HG03039 (cell line): ENCODE results near the gene SIK3.

Source experiments
- ATAC-seq: cut with Tn5 transposase; IDR thresholded peaks from one replicate; pipeline ENCODE4 v1.9.1; 2021; ENCODE audit warnings: mild to moderate bottlenecking, moderate library complexity; ENCODE audit not compliant: unreplicated experiment

The SIK3 gene

DNA sequence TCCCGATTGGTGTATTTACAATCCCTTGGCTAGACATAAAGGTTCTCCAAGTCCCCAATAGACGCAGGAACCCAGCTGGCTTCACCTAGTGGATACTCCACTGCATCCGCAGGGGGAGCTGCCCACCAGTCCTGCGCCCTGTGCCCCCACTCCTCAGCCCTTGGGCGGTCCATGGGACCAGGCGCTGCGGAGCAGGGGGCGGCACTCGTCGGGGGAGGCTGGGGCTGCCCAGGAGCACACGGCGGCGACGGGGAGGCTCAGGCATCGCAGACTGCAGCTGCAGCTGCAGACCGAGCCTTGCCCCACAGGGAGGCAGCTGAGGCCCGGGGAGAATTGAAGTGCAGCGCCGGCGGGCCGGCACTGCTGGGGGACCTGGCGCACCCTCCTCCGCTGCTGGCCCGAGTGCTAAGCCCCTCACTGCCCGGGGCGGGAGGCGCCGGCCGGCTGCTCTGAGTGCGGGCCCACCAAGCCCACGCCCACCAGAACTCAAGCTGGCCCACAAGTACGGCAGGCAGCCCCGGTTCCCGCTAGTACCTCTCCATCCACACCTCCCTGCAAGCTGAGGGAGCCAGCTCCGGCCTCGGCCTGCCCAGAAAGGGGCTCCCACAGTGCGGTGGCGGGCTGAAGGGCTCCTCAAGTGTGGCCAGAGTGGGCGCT lies 12.2 kb upstream of the SIK3 start:
- no peak for ATAC-seq

DNA sequence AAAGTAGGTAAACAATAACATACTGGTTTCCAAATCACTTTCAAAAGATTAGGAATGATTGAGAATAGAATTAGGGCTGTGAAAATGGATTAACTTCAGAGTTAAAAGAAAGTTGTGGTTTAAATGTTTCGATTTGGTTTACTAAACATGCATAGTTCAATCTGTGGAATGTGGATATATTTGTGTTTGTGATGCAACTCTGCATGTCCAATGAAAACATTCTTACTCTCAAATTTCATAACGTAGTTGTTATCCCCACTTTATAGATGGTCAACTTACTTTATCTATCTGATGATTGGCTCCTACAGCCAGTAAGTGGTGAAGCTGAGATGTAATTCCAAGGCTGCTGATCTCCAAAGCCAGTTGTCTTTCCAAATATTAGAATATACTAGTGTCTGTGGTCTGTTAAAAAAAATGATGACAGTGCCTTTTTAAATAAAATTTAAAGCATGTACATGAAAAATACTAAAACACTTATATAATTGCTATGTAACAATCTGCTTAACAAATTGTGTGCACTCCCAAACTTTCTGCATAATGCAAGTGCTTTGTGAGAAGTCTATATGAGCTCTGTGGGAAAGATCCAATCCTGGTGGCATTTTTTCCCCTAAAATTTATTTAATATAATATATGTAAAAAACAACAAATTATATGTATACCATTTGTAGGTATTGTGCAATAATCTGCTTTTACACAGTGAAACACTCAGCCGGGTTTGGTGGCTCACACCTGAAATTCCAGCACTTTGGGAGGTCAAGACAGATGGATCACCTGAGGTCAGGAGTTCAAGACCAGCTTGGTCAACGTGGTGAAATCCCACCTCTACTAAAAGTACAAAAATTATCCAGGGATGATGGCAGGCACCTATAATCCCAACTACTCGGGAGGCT lies 9.7 kb upstream of the SIK3 start:
- no peak for ATAC-seq

DNA sequence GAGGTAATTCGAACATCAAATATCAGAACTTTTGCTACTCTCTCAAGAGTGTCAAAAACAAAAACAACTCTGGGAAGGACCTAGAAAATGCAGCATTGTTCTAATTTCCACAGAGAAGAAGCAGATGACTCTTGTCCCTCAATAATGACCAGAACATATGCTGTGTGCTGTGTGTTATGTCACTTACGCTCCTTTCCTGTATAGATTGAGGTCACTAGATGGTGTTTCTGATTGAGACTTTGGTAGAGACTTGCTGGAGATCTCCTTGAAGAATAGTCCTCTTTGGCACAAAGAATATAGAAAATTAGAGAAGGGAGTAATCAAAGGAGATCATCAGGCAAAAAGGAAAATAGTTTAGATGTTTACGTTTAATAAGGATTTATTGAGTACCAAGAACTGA lies 2.3 kb upstream of the SIK3 start:
- no peak for ATAC-seq

DNA sequence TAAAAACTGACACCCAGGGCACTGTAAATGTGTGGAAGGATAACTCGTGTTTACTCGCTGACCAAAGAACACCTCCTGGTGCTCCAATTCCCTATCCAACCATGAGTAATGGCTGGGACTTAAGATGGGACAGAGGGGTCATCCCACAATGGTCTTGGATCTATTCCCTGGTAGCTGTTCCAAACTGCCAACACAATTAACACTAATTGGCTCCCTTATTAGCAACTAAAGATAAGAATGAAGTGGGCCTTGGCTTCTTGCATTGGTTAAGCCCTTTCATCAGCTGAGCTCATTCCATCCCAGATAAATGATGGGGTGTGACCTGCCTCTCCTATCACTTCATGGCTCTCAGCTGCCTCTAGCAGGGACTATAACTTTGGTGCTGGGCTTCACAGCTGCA lies 1.5 kb upstream of the SIK3 start:
- no peak for ATAC-seq

DNA sequence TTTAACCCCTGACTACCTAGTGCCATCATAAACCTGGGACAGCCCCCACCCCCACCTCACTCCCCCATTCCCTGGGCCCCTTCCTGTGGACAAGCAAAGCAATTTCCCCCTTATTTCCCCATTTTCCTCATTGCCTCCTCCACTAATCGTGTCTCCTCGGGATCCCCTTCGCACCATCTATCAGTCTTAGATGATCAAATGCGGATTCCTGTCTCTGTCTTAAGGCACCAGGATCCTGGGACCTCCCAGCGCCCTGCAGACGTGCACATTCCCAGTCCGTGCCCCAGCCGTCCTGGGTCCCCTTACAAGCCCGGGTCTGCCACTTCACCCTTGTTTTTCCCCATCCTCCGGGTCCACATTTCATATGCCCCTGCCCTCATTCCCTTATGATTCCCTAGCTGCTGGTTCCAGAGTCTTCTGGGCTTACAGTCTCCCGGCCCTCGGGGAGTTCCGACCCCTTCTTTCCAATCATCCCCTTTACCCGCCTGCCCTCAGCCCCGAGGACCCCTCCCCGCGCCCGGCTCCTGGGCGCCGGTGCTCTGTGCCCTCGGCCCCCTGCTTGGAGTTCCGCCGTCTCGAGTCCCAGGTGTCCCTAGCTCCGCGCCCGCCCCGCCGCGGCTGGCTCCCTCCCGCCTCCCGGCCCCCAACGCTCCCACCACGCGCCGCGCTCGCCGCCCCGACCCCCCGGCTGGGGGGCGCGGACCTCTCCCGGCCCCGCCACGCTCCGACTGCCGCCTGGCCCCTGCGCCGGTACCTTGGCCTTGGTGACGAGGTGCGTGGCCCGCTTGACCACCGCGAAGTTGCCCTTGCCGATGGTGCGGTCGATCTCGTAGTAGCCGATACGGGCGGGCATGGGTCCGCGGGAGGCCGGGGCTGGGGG lies 599 bp downstream of the SIK3 start:
- peak; percentile 24 for ATAC-seq

DNA sequence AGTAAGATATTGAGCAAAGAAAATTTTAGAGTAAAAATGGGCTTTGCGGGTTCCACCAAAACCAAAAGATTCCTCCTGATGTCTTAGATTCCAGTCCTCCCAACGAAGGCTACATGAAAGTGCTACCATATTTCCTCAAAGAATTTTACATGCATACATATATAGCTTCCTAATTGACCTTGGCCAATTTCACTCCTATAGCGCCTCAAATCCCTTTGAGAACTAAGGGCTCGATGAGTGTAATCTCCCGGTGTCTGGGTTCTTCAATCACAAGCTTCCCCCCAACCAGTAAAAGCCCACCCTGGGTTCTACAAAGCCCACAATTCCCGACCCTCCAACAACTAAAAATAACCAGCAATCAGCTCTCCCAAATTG lies 1.2 kb downstream of the SIK3 start:
- no peak for ATAC-seq

DNA sequence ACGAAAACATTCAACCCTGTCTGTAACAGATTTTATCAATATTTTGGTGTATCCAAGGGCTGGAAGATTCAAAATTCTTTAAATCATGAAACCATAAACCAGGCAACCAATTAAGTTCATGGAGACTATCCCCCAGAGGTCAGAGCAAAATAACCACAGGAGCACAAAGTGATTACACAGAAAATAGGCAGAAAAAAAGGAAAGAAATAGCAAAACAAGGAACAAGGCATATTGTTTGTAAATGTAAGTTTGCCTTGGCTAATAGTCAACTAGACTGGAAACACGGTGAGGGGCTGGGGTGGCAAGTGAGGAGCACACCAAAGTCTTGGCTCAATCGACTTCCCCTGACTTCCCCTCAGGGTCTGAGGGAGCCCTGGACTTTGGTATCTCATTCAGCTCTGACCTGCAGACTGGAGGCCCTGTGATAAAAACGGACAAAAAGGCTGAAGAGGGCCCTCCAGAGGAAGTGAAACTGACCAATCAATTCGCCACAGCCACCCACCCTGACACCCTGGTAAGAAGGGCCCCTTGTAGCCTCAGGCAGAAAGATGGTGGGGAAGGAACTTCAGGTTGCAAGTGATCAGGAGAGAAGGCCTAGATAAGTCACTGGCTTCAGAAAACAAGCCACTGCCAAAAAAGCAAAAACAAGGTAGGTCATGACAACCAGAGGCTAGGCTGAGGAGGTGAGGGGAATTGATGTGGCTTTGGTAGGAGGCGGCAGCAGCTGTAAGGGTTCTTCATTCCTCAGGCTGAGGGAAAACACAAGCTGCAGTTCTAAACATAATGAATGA lies 1.8 kb downstream of the SIK3 start:
- ATAC-seq = no peak

DNA sequence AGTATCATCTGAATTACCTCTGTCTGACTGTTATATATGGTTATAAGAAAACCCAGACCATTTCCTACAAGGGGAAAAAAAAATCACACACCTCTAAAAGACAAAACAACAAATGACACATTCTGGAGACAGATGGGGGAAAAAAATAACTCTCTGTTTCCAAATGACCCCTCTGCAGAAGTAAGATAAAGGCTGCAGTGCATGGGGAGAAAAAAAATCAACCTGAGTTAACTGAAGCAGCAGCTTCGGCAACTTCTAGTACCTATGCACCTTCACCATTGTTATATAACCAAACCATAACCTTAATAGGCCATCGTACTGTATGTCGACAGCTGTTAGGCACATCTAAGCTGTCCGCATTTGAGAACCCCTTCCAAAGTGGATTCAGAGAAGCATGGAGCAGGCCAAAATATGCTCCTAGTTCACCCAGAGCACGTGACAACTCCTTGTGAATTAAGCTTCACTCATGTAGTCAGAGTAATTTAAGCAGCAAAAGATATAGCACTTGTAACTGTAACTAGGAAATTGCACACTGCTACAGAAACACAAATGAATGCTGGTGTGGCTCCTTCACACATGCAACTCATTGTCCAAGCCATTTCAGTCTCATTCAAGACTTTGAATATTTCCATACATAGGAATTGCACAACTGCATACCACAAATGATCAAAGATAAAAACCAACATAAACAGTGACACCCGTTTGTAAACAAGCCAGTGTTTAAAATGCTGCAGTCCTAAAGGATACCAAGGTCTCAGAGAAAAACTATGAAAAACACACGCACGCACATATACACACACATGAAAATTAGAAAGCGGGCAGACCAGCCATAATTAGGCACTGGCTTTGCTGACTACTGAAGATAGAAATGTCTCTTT lies 2.7 kb downstream of the SIK3 start:
- ATAC-seq = no peak

DNA sequence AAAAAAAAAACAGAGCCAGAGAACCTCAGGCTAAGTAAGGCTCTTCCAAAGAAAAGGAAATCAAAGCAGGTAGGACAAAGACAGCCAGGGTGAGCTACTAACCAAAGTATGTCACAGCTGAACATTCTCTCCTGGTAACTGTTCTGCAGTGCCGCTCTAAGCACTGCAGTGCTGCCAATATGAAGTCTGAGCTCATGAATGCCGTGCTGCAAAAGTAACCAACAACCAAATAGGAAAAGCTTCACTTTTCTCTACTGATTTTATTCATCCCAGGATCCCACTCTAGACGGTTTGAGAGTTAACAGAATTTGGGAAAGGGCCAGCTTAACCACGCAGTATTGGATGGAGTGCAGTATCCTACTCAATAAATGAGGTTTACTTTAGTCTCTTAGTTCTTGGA lies 3.5 kb downstream of the SIK3 start:
- ATAC-seq = no peak

DNA sequence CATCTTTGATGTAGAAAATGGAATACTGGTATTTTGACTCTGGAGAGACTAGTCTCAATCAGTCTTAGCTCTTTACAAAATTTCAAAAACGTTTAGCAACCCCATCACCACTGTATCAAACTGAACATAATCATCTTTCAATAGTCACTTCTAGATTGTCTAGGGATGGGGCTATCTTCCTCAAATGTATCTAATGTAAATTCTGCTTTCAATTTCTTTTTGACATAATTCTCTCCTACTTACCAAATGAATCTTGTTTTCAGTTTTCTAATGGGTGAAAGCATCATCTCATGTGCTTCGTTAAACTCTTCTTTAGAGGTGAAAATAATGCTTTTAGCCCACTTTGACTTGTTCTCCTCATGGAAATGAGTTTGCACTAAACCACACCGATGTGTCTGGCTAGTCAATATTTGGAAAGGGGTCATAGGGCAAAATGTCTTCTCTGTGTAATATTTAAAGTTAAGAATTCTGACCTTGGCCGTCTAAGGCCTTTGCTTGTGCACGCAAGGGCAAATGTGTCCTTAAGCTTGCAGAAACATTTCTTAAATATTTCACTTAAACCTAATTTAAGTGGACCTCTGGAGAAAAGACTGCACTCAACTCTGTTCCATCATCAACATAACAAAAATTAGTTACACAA lies 5.2 kb downstream of the SIK3 start:
- ATAC-seq = no peak

DNA sequence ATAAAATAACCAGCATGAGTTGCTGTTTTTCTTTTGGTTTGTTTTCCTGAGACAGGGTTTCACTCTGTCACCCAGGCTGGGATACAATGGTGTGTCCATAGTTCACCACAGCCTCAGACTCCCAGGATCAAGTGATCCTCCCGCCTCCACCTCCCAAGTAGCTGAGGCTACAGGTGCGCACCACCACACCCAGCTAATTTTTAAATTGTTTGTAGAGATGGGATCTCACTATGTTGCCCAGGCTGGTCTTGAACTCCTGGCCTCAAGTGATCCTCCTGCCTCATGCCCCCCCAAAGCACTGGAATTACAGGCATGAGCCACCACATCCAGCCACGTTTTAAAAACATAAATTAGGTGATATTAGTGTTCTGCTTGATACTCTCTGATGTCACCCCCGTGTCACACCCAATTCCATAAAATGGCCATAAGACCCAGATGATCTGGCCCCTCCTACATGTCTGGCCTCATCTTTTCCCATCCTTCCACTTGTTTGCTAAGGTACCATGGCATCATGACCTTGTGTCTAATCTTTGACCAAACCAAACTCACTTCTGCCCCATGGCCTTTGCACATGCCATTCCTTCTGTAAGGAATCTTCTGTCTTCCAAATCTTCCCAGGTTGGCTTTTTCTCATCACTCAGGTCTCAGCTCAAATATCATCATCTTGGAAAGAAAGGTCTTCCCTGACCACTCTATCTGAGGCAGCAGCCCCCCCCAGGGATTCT lies 6.3 kb downstream of the SIK3 start:
- no peak for ATAC-seq

DNA sequence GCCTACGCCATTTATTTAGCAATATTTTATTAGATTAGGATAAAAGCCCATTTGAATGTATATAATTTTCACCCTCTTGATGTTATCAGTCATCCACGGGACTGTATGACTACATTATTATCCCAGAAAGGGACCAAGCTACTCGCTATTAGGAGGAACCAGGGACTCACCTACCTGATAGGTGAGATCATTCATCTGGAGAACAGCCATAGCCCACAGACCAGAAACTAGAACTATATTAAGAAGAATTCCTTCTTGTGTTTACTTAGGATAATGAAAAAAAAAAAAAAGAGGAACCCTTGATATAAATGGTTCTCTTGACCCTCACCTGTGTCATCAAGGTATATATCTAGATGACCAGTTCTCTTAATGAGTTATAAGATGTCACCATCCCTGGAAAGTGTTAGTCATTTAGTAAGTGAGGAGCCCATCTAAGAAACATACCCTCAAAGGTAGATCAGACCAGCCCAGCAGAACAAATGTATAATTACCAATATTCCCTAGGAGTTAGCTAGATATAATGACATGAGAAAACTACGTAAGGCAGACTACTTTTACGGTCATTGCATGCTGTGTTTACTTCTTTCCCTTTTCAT lies 8.0 kb downstream of the SIK3 start:
- no peak for ATAC-seq

DNA sequence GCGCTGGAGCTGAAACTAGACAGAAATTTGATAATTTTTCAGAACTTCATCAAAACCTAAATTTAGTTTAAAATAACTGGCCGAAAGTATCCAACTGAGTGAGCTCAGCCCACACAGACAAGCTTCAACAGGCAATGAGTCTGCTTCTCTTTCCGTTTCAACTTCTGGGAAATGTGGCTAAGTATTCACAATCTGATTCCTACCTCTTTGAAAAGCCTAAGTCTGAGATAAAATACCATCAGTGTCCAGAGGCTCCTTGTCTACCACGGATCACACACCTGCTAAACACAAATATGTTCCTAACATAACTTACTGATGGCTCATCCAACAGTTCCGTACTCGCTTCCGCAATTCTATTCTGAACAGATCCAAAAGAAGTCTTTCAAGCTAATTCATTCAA lies 8.5 kb downstream of the SIK3 start:
- no peak for ATAC-seq

DNA sequence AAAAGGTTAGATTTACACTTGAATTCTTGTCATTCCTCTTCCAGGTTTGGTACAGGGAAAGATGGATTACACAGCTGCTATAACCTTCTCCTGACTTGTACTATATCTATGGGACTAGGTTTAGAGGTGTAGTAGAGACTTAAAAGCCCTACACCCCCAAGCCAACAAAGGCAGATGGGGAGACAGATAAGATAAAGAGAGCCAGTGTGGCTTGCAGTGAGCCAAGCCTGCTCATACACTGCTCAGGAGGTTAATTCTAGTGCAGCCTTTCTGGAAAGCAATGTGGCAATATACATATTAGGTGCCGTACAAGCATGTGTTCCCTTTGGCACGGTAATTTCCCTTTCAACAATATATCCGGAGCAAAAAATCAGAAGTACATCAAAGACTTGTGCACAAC lies 10.8 kb downstream of the SIK3 start:
- no peak for ATAC-seq

DNA sequence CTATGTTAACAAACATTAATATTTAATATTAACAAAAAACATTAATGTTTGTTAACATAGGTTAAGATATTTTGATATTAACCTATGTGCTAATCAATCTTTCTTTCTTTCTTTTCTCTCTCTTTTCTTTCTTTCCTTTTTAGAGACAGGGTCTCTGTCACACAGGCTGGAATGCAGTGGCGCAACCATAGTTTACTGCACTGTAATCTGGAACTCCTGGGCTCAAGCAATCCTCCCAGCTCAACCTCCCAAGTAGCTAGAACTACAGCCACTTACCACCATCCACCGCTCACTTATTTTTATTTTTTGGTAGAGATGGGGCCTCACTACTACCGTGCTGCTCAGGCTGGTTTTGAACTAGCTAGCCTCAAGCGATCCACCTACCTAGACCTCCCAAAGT lies 13.2 kb downstream of the SIK3 start:
- no peak for ATAC-seq

DNA sequence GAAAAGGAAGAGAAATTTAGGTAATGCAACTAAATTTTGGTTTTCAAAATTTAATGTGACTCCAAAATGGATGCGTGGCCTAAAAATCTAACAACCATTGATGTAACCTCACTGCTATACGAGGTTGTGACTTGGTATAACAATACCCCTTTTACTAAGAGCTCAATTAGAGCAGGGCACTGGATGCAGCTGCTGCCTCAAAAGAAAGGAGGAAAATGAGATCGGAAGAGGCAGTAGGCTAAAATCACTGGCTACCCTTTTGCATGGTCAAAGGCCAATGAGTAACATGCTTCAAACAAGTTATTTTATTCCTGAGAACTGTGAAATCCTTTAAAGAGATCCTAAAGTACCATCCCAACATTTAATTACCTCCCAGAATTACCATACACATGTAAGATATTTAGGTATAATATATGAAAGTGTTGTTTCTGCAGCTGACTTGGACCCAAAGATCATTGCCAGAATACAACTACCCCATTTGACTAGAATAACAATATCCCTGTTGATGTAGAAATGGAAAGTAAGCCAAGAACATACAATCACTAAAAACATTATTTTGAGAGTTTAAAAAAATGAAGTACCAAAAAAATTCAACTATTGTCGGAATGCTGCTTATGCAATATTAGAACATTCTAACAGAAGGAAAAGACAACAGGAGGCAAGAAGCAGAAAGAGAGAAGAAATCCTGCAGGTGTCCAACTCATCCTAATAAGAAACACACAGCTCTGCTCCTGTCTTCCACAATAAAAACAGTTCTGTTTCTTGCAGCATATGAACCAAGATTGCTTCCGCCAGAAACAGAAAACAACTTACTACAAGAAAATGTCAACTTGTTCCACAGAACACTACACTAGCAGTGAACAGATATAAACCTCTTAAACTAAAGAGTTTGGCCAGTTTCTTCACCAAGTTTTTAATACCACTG lies 15.0 kb downstream of the SIK3 start:
- no peak for ATAC-seq

DNA sequence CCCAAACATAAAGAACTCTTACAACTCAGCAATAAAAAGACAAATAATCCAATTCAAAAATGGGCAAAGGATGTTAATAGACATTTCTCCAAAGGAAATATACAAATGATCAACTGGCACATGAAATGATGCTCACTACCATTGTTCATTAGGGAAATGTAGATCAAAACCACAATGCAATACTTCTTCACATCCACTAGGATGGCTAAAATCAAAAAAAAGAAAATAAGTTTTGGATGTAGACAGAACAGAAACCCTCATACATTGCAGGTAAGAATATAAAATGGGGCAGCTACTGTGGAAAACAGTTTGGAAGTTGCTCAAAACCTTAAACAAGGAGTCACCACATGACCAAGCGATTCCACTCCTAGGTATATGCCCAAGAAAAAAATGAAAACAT lies 16.3 kb downstream of the SIK3 start:
- ATAC-seq = no peak
